Gastroesophageal sphincter (tissue), 4 donors: ENCODE measurements around the gene LRRC42. TPM values are rescaled to one million over a fixed set of nuclear protein-coding genes. Genes with fewer than 3 reads are reported as not detected.

Experiments
- ATAC-seq: fragments of 150-250 bp; one replicate; pipeline ENCODE4 v1.9.1; 2016; ENCODE audit warnings: mild to moderate bottlenecking, moderate library complexity
- H3K27ac ChIP-seq, 4 donors: fragments of 200-600 bp; sonication (generic) in 3 of 4; 1 replicate in 3 of 4; 2 replicates in 1 of 4; pipeline ENCODE4 v1.5.1; 2016 to 2019
- H3K27me3 ChIP-seq: fragments of 200-600 bp; sonication (generic); one replicate; pipeline ENCODE4 v1.5.1; 2019
- H3K36me3 ChIP-seq, 2 donors: fragments of 200-600 bp; sonication (generic); one replicate each; pipeline ENCODE4 v1.5.1; 2019; ENCODE audit warnings: control low read depth in 1 of 2
- H3K4me1 ChIP-seq, 3 donors: fragments of 200-600 bp; sonication (generic); 1 replicate in 2 of 3; 2 replicates in 1 of 3; pipeline ENCODE4 v1.5.1; 2016 to 2019; ENCODE audit warnings: control low read depth in 2 of 3
- H3K4me3 ChIP-seq, 2 donors: fragments of 200-600 bp; sonication (generic); one replicate each; pipeline ENCODE4 v1.5.1; 2019; ENCODE audit warnings: mild to moderate bottlenecking in 1 of 2, moderate library complexity in 1 of 2
- H3K9me3 ChIP-seq, 3 donors: fragments of 200-600 bp; sonication (generic); one replicate each; pipeline ENCODE4 v1.5.1; 2017 to 2019; ENCODE audit warnings: control low read depth in 2 of 3
- EP300 ChIP-seq: sonication (generic); formaldehyde crosslinking; IDR thresholded peaks from one replicate; pipeline ENCODE4 v1.6.1; 2017; ENCODE audit warnings: antibody characterized with exemption, mild to moderate bottlenecking
- POLR2A ChIP-seq, 2 donors: fragments of 450-650 bp; IDR thresholded peaks; one replicate each; pipeline ENCODE4 v1.6.1; 2017; ENCODE audit warnings: antibody characterized with exemption in 2 of 2, mild to moderate bottlenecking in 2 of 2, moderate library complexity in 1 of 2
- POLR2AphosphoS5 ChIP-seq: sonication (generic); formaldehyde crosslinking; IDR thresholded peaks from one replicate; pipeline ENCODE4 v1.6.1; 2017; ENCODE audit warnings: antibody characterized with exemption
- WGBS, 2 donors: methylation state at CpG; one replicate each; pipeline ENCODE4 v1.1.5; 2018; ENCODE audit warnings: low coverage in 1 of 2; 5-methylcytosine and 5-hydroxymethylcytosine counted together
- total RNA-seq, 4 donors: library from RNA; depleted of rRNA; stranded (reverse); fragments of >200 nt; gene quantifications; one replicate each; pipeline ENCODE4 v1.1.0, GENCODE V29; 2016
- TF ChIP-seq, protein P1 (sequence below), 4 experiments: fragments of 200-600 bp in 2 of 4; fragments of 450-650 bp in 2 of 4; sonication (generic) in 1 of 4; IDR thresholded peaks; one replicate each; pipeline ENCODE4 v1.5.1; 2017 to 2019; ENCODE audit warnings: antibody characterized with exemption in 4 of 4, mild to moderate bottlenecking in 2 of 4, moderate library complexity in 2 of 4

LRRC42 gene
- total RNA-seq, 4 donors from 2014 or later = 19.6 to 31.4 (median 23.9) TPM

- ATAC-seq = no peak
Observed at GRCh38 chr1:54010415-54011117, 64.4 kb downstream of the LRRC42 start.

GRCh38 chr1:54011316-54012007, 65.3 kb downstream of the LRRC42 start:
- no peak for ATAC-seq
- H3K27ac ChIP-seq = no peak overlapping the region
- H3K4me1 ChIP-seq = no peaks in the 10 kb centered on the region
- H3K4me3 ChIP-seq = no peak overlapping the region
- peaks cover 36% of the 10 kb centered on the region for H3K27me3 ChIP-seq
- TF ChIP-seq POLR2AphosphoS5 (no peak), POLR2A (IDR thresholded peaks at IDR 0.05) (no peak), EP300 (no peak)
- TF ChIP-seq, protein P1, sequence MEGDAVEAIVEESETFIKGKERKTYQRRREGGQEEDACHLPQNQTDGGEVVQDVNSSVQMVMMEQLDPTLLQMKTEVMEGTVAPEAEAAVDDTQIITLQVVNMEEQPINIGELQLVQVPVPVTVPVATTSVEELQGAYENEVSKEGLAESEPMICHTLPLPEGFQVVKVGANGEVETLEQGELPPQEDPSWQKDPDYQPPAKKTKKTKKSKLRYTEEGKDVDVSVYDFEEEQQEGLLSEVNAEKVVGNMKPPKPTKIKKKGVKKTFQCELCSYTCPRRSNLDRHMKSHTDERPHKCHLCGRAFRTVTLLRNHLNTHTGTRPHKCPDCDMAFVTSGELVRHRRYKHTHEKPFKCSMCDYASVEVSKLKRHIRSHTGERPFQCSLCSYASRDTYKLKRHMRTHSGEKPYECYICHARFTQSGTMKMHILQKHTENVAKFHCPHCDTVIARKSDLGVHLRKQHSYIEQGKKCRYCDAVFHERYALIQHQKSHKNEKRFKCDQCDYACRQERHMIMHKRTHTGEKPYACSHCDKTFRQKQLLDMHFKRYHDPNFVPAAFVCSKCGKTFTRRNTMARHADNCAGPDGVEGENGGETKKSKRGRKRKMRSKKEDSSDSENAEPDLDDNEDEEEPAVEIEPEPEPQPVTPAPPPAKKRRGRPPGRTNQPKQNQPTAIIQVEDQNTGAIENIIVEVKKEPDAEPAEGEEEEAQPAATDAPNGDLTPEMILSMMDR (IDR thresholded peaks at IDR 0.05) = no peak
- H3K36me3 ChIP-seq = no peaks in the 10 kb centered on the region
- 65 to 88% methylated on average over 3 to 4 of the region's 9 CpGs for WGBS, 2 donors
- H3K9me3 ChIP-seq = no peaks in the 10 kb centered on the region

More at GRCh38 chr1:54010415-54011117, 64.4 kb downstream of the LRRC42 start:
- no peak overlapping the region for H3K4me3 ChIP-seq
- TF ChIP-seq POLR2AphosphoS5 = no peak
- no peak for TF ChIP-seq POLR2A (IDR thresholded peaks at IDR 0.05)
- no peak for TF ChIP-seq EP300
- TF ChIP-seq, protein P1 (IDR thresholded peaks at IDR 0.05) = no peak
- no peak overlapping the region for H3K27ac ChIP-seq
- H3K36me3 ChIP-seq = no peaks in the 10 kb centered on the region
- no peaks in the 10 kb centered on the region for H3K9me3 ChIP-seq
- no peaks in the 10 kb centered on the region for H3K4me1 ChIP-seq
- H3K27me3 ChIP-seq = peaks cover 28% of the 10 kb centered on the region
- WGBS, 2 donors = 53% methylated on average over 2 of the region's 5 CpGs

- 60% methylated on average over 3 of the region's 9 CpGs; no CpG with 5 or more reads in 1 of the 2 donors for WGBS, 2 donors
- no peak overlapping the region for H3K4me3 ChIP-seq
- TF ChIP-seq, protein P1 (IDR thresholded peaks at IDR 0.05) = no peak
- no peak for TF ChIP-seq EP300
- no peak for TF ChIP-seq POLR2A (IDR thresholded peaks at IDR 0.05)
- no peak for TF ChIP-seq POLR2AphosphoS5
- peaks cover 36% of the 10 kb centered on the region for H3K27me3 ChIP-seq
- no peaks in the 10 kb centered on the region for H3K9me3 ChIP-seq
- no peak for ATAC-seq
- H3K4me1 ChIP-seq = no peaks in the 10 kb centered on the region
- no peaks in the 10 kb centered on the region for H3K36me3 ChIP-seq
- H3K27ac ChIP-seq = no peak overlapping the region
Observed at GRCh38 chr1:54012008-54012325, 65.8 kb downstream of the LRRC42 start.

- peaks cover 34% of the 10 kb centered on the region for H3K27me3 ChIP-seq
- 67 to 69% methylated on average over 2 to 3 of the region's 8 CpGs for WGBS, 2 donors
- TF ChIP-seq POLR2AphosphoS5 (no peak), EP300 (no peak), POLR2A (IDR thresholded peaks at IDR 0.05) (no peak)
- TF ChIP-seq, protein P1 (IDR thresholded peaks at IDR 0.05) = no peak
- ATAC-seq = no peak
- no peaks in the 10 kb centered on the region for H3K36me3 ChIP-seq
- H3K4me1 ChIP-seq = no peaks in the 10 kb centered on the region
- no peak overlapping the region for H3K27ac ChIP-seq
- no peak overlapping the region for H3K4me3 ChIP-seq
- no peaks in the 10 kb centered on the region for H3K9me3 ChIP-seq
Observed at GRCh38 chr1:54012863-54013262, 66.7 kb downstream of the LRRC42 start.
